Colonic mucosa (tissue), 4 donors: ENCODE results near the gene GPR35. TPM values are rescaled to one million over a fixed set of nuclear protein-coding genes. Genes with fewer than 3 reads are reported as not detected.
A peak's percentile ranks its signal among the peaks of the same experiment; 100 is the strongest.

ENCODE experiments used
- DNase-seq: peaks from one replicate; pipeline ENCODE4 v3.0.0-alpha.2; 2020
- H3K27ac ChIP-seq: fragments of 200-600 bp; one replicate; pipeline ENCODE4 v1.8.0; 2021
- H3K27me3 ChIP-seq: fragments of 200-600 bp; one replicate; pipeline ENCODE4 v1.8.0; 2021
- H3K36me3 ChIP-seq: fragments of 200-600 bp; one replicate; pipeline ENCODE4 v1.8.0; 2021
- H3K4me1 ChIP-seq: fragments of 200-600 bp; one replicate; pipeline ENCODE4 v1.8.0; 2021; ENCODE audit warnings: mild to moderate bottlenecking
- H3K4me3 ChIP-seq: fragments of 200-600 bp; one replicate; pipeline ENCODE4 v1.8.0; 2021
- H3K9ac ChIP-seq, 2 donors: one replicate each; pipeline ENCODE4 v1.7.0; 2013; ENCODE audit warnings: control low read depth in 2 of 2, low read depth in 2 of 2, low read length in 2 of 2
- H3K9me3 ChIP-seq: fragments of 200-600 bp; one replicate; pipeline ENCODE4 v1.8.0; 2021
- CTCF ChIP-seq: fragments of 200-600 bp; IDR thresholded peaks from one replicate; pipeline ENCODE4 v1.8.0; 2022; ENCODE audit warnings: antibody characterized with exemption, mild to moderate bottlenecking
- intact Hi-C: fragments of 100-400 bp; cut with DNase I; formaldehyde crosslinking; loops from one replicate; pipeline ENCODE4 v1.14.1; 2022
- total RNA-seq, 2 donors: library from RNA; stranded (reverse); fragmentation: NEBNext Ultra II Directional in 1 of 2; extraction: Animal tissue kit (Norgen Biotek cat#: 25700) in 1 of 2; gene quantifications; one replicate each; pipeline ENCODE4 v1.2.1, GENCODE V29; 2021
- donor health status: healthy.
- donor health status: DM: no; HTN: no; CAD: no.
- donor health status: DM: no; HTN: no; CAD: no.

The GPR35 gene
- total RNA-seq, 2 donors from 2014 or later, result 64.4 to 92.2 TPM

GRCh38 chr2:240624011-240624949, 1.0 kb upstream of the GPR35 start:
- Histone ChIP-seq H3K4me1 (no peaks in the 10 kb centered on the region), H3K27me3 (no peaks in the 10 kb centered on the region), H3K36me3 (no peaks in the 10 kb centered on the region), H3K9ac (no peak overlapping the region), H3K4me3 (no peak overlapping the region), H3K27ac (no peak overlapping the region), H3K9me3 (no peaks in the 10 kb centered on the region)
- DNase-seq, result no peak
- no peak for TF ChIP-seq CTCF
- intact Hi-C loops, result no loop called here

- TF ChIP-seq CTCF, result no peak
- H3K9me3 ChIP-seq, result no peaks in the 10 kb centered on the region
- H3K27me3 ChIP-seq, result no peaks in the 10 kb centered on the region
- H3K4me1 ChIP-seq, result no peaks in the 10 kb centered on the region
- no peaks in the 10 kb centered on the region for H3K36me3 ChIP-seq
- intact Hi-C loops, result no loop called here
- no peak overlapping the region for H3K27ac ChIP-seq
- H3K9ac ChIP-seq, result peak overlapping the region in 1 of 2 donors; percentile 3
- DNase-seq, result no peak
- H3K4me3 ChIP-seq, result no peak overlapping the region
These were observed 1.4 kb downstream of the GPR35 start for GRCh38 chr2:240626531-240627300.

- H3K36me3 ChIP-seq, result no peaks in the 10 kb centered on the region
- H3K9me3 ChIP-seq, result no peaks in the 10 kb centered on the region
- H3K27ac ChIP-seq, result no peak overlapping the region
- no peak overlapping the region for H3K4me3 ChIP-seq
- H3K4me1 ChIP-seq, result no peaks in the 10 kb centered on the region
- no peak for TF ChIP-seq CTCF
- no peak for DNase-seq
- H3K9ac ChIP-seq, result no peak overlapping the region
- no peaks in the 10 kb centered on the region for H3K27me3 ChIP-seq
- intact Hi-C loops, result no loop called here
These were observed 2.6 kb downstream of the GPR35 start for GRCh38 chr2:240627736-240628506.

GRCh38 chr2:240628507-240628807, 3.2 kb downstream of the GPR35 start:
- Histone ChIP-seq H3K27ac (no peak overlapping the region), H3K9ac (no peak overlapping the region), H3K4me3 (no peak overlapping the region), H3K36me3 (no peaks in the 10 kb centered on the region), H3K4me1 (no peaks in the 10 kb centered on the region), H3K9me3 (no peaks in the 10 kb centered on the region), H3K27me3 (no peaks in the 10 kb centered on the region)
- no peak for DNase-seq
- TF ChIP-seq CTCF, result no peak
- intact Hi-C loops, result no loop called here
